HepG2 (cell line): ENCODE results near the gene SLC25A38. TPM values are rescaled to one million over a fixed set of nuclear protein-coding genes. Genes with fewer than 3 reads are reported as not detected.
A peak's percentile ranks its signal among the peaks of the same experiment; 100 is the strongest.

Source experiments
- AHDC1 ChIP-seq: sonication (generic); formaldehyde crosslinking; IDR thresholded peaks from 2 replicates; pipeline ENCODE4 v1.5.1; 2020; ENCODE audit warnings: mild to moderate bottlenecking, missing genetic modification reagents, borderline replicate concordance
- GZF1 ChIP-seq: sonication (generic); formaldehyde crosslinking; IDR thresholded peaks from 2 replicates; pipeline ENCODE4 v1.5.1; 2020; ENCODE audit warnings: mild to moderate bottlenecking, missing genetic modification reagents
- KDM3A ChIP-seq: IDR thresholded peaks from 2 replicates; pipeline ENCODE4 v1.6.1; 2018; ENCODE audit warnings: low read depth, missing compliant biosample characterization
- NFE2 ChIP-seq: sonication (generic); formaldehyde crosslinking; IDR thresholded peaks from 2 replicates; pipeline ENCODE4 v1.4.0; 2020; ENCODE audit warnings: missing genetic modification reagents
- NKX3-1 ChIP-seq: sonication (generic); formaldehyde crosslinking; IDR thresholded peaks from 2 replicates; pipeline ENCODE4 v1.5.0; 2020; ENCODE audit warnings: missing genetic modification reagents
- POLR2G ChIP-seq: fragments of 200-400 bp; formaldehyde crosslinking; IDR thresholded peaks from 2 replicates; pipeline ENCODE4 v1.6.1; 2018; ENCODE audit warnings: mild to moderate bottlenecking, low read depth, low read length, moderate library complexity
- SKIL ChIP-seq: sonication (generic); formaldehyde crosslinking; IDR thresholded peaks from 2 replicates; pipeline ENCODE4 v1.8.0; 2022; ENCODE audit warnings: missing genetic modification reagents, mild to moderate bottlenecking, moderate library complexity, borderline replicate concordance
- TAF15 ChIP-seq: fragments of 200-400 bp; formaldehyde crosslinking; IDR thresholded peaks from one replicate; pipeline ENCODE4 v1.6.1; 2018; ENCODE audit warnings: mild to moderate bottlenecking, low read depth, low read length; ENCODE audit not compliant: poor library complexity, severe bottlenecking
- TOPORS ChIP-seq: sonication (generic); formaldehyde crosslinking; IDR thresholded peaks from 2 replicates; pipeline ENCODE4 v1.8.0; 2023; ENCODE audit warnings: mild to moderate bottlenecking, missing genetic modification reagents
- ZNF326 ChIP-seq: sonication (generic); formaldehyde crosslinking; IDR thresholded peaks from 2 replicates; pipeline ENCODE4 v1.4.0; 2020; ENCODE audit warnings: missing genetic modification reagents, borderline replicate concordance
- ZNF337 ChIP-seq: sonication (generic); formaldehyde crosslinking; IDR thresholded peaks from 2 replicates; pipeline ENCODE4 v1.5.1; 2020; ENCODE audit warnings: missing genetic modification reagents, low read depth, mild to moderate bottlenecking, borderline replicate concordance
- ZNF350 ChIP-seq: sonication (generic); formaldehyde crosslinking; IDR thresholded peaks from 2 replicates; pipeline ENCODE4 v1.4.0; 2020; ENCODE audit warnings: mild to moderate bottlenecking, low read depth, missing genetic modification reagents, borderline replicate concordance
- ZNF354B ChIP-seq: sonication (generic); formaldehyde crosslinking; IDR thresholded peaks from 2 replicates; pipeline ENCODE4 v1.8.0; 2022; ENCODE audit warnings: mild to moderate bottlenecking, missing genetic modification reagents
- ZNF432 ChIP-seq: sonication (generic); formaldehyde crosslinking; IDR thresholded peaks from 2 replicates; pipeline ENCODE4 v1.5.0; 2020; ENCODE audit warnings: missing genetic modification reagents, mild to moderate bottlenecking, borderline replicate concordance
- ZNF44 ChIP-seq: sonication (generic); formaldehyde crosslinking; IDR thresholded peaks from 2 replicates; pipeline ENCODE4 v1.5.1; 2020; ENCODE audit warnings: mild to moderate bottlenecking, missing genetic modification reagents
- ZNF775 ChIP-seq: sonication (generic); formaldehyde crosslinking; IDR thresholded peaks from 2 replicates; pipeline ENCODE4 v1.4.0; 2020; ENCODE audit warnings: missing genetic modification reagents, mild to moderate bottlenecking, moderate library complexity, borderline replicate concordance
- ZNF816 ChIP-seq: sonication (generic); formaldehyde crosslinking; IDR thresholded peaks from 2 replicates; pipeline ENCODE4 v1.8.0; 2022; ENCODE audit warnings: missing genetic modification reagents, mild to moderate bottlenecking, borderline replicate concordance
- ZNF879 ChIP-seq: sonication (generic); formaldehyde crosslinking; IDR thresholded peaks from 2 replicates; pipeline ENCODE4 v1.8.1; 2023; ENCODE audit warnings: missing genetic modification reagents
- ZNF883 ChIP-seq: sonication (generic); formaldehyde crosslinking; IDR thresholded peaks from 2 replicates; pipeline ENCODE4 v1.5.1; 2020; ENCODE audit warnings: mild to moderate bottlenecking, missing genetic modification reagents; ENCODE audit errors: not compliant biosample characterization
- polyA plus RNA-seq, 8 experiments: library from polyadenylated mRNA; depleted of rRNA in 3 of 8; stranded (reverse) in 7 of 8; unstranded in 1 of 8; fragments of >200 nt; fragmentation: Illumina TruSeq in 4 of 8; extraction: Trizol in 4 of 8; gene quantifications; 2 replicates each; pipeline versions ENCODE4 v1.2.1 to v1.2.3, GENCODE V29; 2011 to 2016; ENCODE audit warnings: low read depth in 4 of 8, missing spikeins in 1 of 8, mixed read lengths in 1 of 8; ENCODE audit not compliant: insufficient read depth in 1 of 8
- total RNA-seq, 5 experiments: library from RNA; depleted of rRNA; stranded (reverse); fragments of >200 nt; fragmentation: Illumina TruSeq; extraction: Trizol; gene quantifications; 2 replicates each; pipeline ENCODE4 v1.2.3, GENCODE V29; 2016; ENCODE audit warnings: low read depth in 1 of 5
- TF ChIP-seq, protein P1 (sequence below): sonication (generic); formaldehyde crosslinking; IDR thresholded peaks from 2 replicates; pipeline ENCODE4 v1.5.0; 2020; ENCODE audit warnings: missing genetic modification reagents

SLC25A38 gene
- total and polyA plus RNA-seq, 2 of the 13 experiments (the other 11 are each of a cell fraction or from before 2014, with no cell fraction given) = 32.5 to 35.4 TPM

GRCh38 chr3:39383045-39383880 lies at the start of gene SLC25A38 (continued):
- no peak for TF ChIP-seq TOPORS (CRISPR knock-in tag)
- no peak for TF ChIP-seq ZNF432
- TF ChIP-seq NKX3-1 = peak; percentile 59; the same call in 1 of the 2 replicates
- TF ChIP-seq ZNF326 (CRISPR knock-in tag) = no peak
- TF ChIP-seq POLR2G = peak; percentile 55; the same call in 1 of the 2 replicates
- TF ChIP-seq ZNF337 (CRISPR knock-in tag) = peak; percentile 78; the same call in 1 of the 2 replicates
- peak; percentile 73; the same call in 1 of the 2 replicates for TF ChIP-seq ZNF775
- no peak for TF ChIP-seq NFE2 (CRISPR knock-in tag)
- TF ChIP-seq ZNF816 (CRISPR knock-in tag) = peak; percentile 47; the same call in 1 of the 2 replicates
- no peak for TF ChIP-seq SKIL (CRISPR knock-in tag)
- TF ChIP-seq KDM3A = peak; percentile 33; the same call in 1 of the 2 replicates
- peak; percentile 43; the same call in 1 of the 2 replicates for TF ChIP-seq AHDC1
- 0 out of 2 replicates have a peak, but pooled peaks have one; percentile 20 for TF ChIP-seq GZF1 (CRISPR knock-in tag)
- TF ChIP-seq ZNF354B = no peak
- TF ChIP-seq TAF15 = no peak
- no peak for TF ChIP-seq ZNF44 (CRISPR knock-in tag)
- TF ChIP-seq, protein P1, sequence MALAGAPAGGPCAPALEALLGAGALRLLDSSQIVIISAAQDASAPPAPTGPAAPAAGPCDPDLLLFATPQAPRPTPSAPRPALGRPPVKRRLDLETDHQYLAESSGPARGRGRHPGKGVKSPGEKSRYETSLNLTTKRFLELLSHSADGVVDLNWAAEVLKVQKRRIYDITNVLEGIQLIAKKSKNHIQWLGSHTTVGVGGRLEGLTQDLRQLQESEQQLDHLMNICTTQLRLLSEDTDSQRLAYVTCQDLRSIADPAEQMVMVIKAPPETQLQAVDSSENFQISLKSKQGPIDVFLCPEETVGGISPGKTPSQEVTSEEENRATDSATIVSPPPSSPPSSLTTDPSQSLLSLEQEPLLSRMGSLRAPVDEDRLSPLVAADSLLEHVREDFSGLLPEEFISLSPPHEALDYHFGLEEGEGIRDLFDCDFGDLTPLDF (CRISPR knock-in tag) = peak; percentile 43; the same call in 1 of the 2 replicates
- peak; percentile 71 for TF ChIP-seq ZNF350 (CRISPR knock-in tag)
- 0 out of 2 replicates have a peak, but pooled peaks have one; percentile 72 for TF ChIP-seq ZNF879 (CRISPR knock-in tag)
- peak; percentile 89 for TF ChIP-seq ZNF883 (CRISPR knock-in tag)
